Activated CD4-positive, CD25-positive, alpha-beta regulatory T cell treated with anti-CD3 and anti-CD28 coated beads, Interleukin-2, amount 50 U/mL, for 72 hours (primary cell): ENCODE data around the gene EFCAB13.
"Not testable (repeated sequence)": the region's sequence is repeated elsewhere in the genome, so short reads cannot be mapped to it uniquely, and the experiment has no call there.

ENCODE experiments used
- DNase-seq: peaks from one replicate; pipeline ENCODE4 v3.0.0; 2021

EFCAB13 gene

GRCh38 chr17:47332287-47332686, 8.5 kb downstream of the EFCAB13 start:
- no peak for DNase-seq

- DNase-seq: no peak
These were observed 11.6 kb downstream of the EFCAB13 start for GRCh38 chr17:47335101-47335936.

GRCh38 chr17:47338026-47338425, 14.3 kb downstream of the EFCAB13 start:
- DNase-seq: no peak

- DNase-seq: no peak
These were observed 29.1 kb downstream of the EFCAB13 start for GRCh38 chr17:47352848-47353247.

GRCh38 chr17:47358652-47359051, 34.9 kb downstream of the EFCAB13 start:
- no peak for DNase-seq

- DNase-seq: no peak
These were observed 39.4 kb downstream of the EFCAB13 start for GRCh38 chr17:47363171-47363570.

- no peak for DNase-seq
These were observed 43.5 kb downstream of the EFCAB13 start for GRCh38 chr17:47367257-47367656.

- no peak for DNase-seq
These were observed 44.5 kb downstream of the EFCAB13 start for GRCh38 chr17:47368262-47368661.

GRCh38 chr17:47370899-47371298, 47.1 kb downstream of the EFCAB13 start:
- not testable (repeated sequence) for DNase-seq

GRCh38 chr17:47373002-47373401, 49.2 kb downstream of the EFCAB13 start:
- no peak for DNase-seq

GRCh38 chr17:47376247-47376646, 52.5 kb downstream of the EFCAB13 start:
- DNase-seq: no peak

- no peak for DNase-seq
These were observed 65.1 kb downstream of the EFCAB13 start for GRCh38 chr17:47388825-47389224.

GRCh38 chr17:47397532-47398128, 73.9 kb downstream of the EFCAB13 start:
- DNase-seq: not testable (repeated sequence)

- DNase-seq: no peak
These were observed 76.6 kb downstream of the EFCAB13 start for GRCh38 chr17:47400333-47400732.

- no peak for DNase-seq
These were observed 77.3 kb downstream of the EFCAB13 start for GRCh38 chr17:47401100-47401499.

GRCh38 chr17:47404006-47404405, 80.3 kb downstream of the EFCAB13 start:
- no peak for DNase-seq

GRCh38 chr17:47404875-47405274, 81.1 kb downstream of the EFCAB13 start:
- DNase-seq: no peak

GRCh38 chr17:47413872-47414271, 90.1 kb downstream of the EFCAB13 start:
- no peak for DNase-seq

GRCh38 chr17:47414612-47415011, 90.9 kb downstream of the EFCAB13 start:
- no peak for DNase-seq

- DNase-seq: no peak
These were observed 99.9 kb downstream of the EFCAB13 start for GRCh38 chr17:47423406-47424295.

GRCh38 chr17:47425233-47425632, 101.5 kb downstream of the EFCAB13 start:
- DNase-seq: not testable (repeated sequence)

GRCh38 chr17:47425887-47426635, 102.3 kb downstream of the EFCAB13 start:
- not testable (repeated sequence) for DNase-seq

GRCh38 chr17:47427985-47428384, 104.2 kb downstream of the EFCAB13 start:
- no peak for DNase-seq
